HepG2 (cell line): Measurements from ENCODE around the gene FAM32A. TPM values are rescaled to one million over a fixed set of nuclear protein-coding genes. Genes with fewer than 3 reads are reported as not detected.

Experiments
- ATAC-seq: fragments of 200-7000 bp; cut with Tn5 transposase; 3 replicates; pipeline ENCODE4 v1.9.1; 2020; ENCODE audit warnings: mild to moderate bottlenecking, moderate library complexity
- BruUV-seq: library from RNA; stranded (reverse); fragments of 400-500 nt; replicated peaks from 2 replicates; lab custom pipeline; 2021; lab: Mats Ljungman, UMichigan
- CTCF ChIA-PET: fragments of 300-600 bp; formaldehyde crosslinking; extraction: SDS; loops from one replicate; lab custom pipeline; 2021; ENCODE audit warnings: low total read pairs, inconsistent platforms, low intra/inter-chr PET ratio; lab: Yijun Ruan, JAX
- POLR2A ChIA-PET: fragments of 350-600 bp; sonication (Branson Sonifier 250); formaldehyde crosslinking; loops from one replicate; lab custom pipeline; 2020; ENCODE audit warnings: antibody characterized with exemption, inconsistent platforms; lab: Yijun Ruan, JAX
- DNase-seq: peaks from one replicate; pipeline ENCODE4 v3.0.0-alpha.2; 2015; ENCODE audit warnings: low spot score
- FAIRE-seq: peaks from 3 replicates; lab custom pipeline; 2011; peaks lifted over from hg19 to GRCh38; lab: Jason Lieb, UNC
- H2AFZ ChIP-seq: one replicate; pipeline ENCODE4 v1.6.1; 2011; ENCODE audit warnings: low read length, inconsistent platforms
- H3K27ac ChIP-seq: fragments of 300-600 bp; 3 replicates; pipeline ENCODE4 v1.8.0; 2011; ENCODE audit warnings: mixed run types, mild to moderate bottlenecking, mixed read lengths, low read length, inconsistent platforms; ENCODE audit not compliant: insufficient read depth; ENCODE audit errors: extremely low read length
- H3K27me3 ChIP-seq, 2 experiments: fragments of 200-600 bp in 1 of 2; 2 replicates in 1 of 2; 3 replicates in 1 of 2; pipeline versions ENCODE4 v1.6.0 to v1.8.0; 2011; ENCODE audit warnings: low read length in 2 of 2, mild to moderate bottlenecking in 2 of 2, moderate library complexity in 2 of 2, inconsistent platforms in 1 of 2; ENCODE audit not compliant: insufficient read depth in 2 of 2, control insufficient read depth in 1 of 2
- H3K36me3 ChIP-seq, 2 experiments: fragments of 200-600 bp in 1 of 2; replicated peaks in 1 of 2; 2 replicates in 1 of 2; 3 replicates in 1 of 2; pipeline versions ENCODE4 v1.5.1 to v1.8.0; 2011; ENCODE audit warnings: low read length in 2 of 2, inconsistent platforms in 1 of 2; ENCODE audit not compliant: insufficient read depth in 2 of 2, control insufficient read depth in 1 of 2
- H3K4me1 ChIP-seq: 2 replicates; pipeline ENCODE4 v1.5.1; 2012; ENCODE audit warnings: low read length, inconsistent platforms; ENCODE audit not compliant: insufficient read depth
- H3K4me2 ChIP-seq: 2 replicates; pipeline ENCODE4 v1.6.0; 2011; ENCODE audit warnings: low read depth, low read length, inconsistent platforms
- H3K4me3 ChIP-seq, 3 experiments: fragments of 200-600 bp in 1 of 3; sonication (generic), shearing (Covaris generic) in 1 of 3; replicated peaks in 1 of 3; 2 replicates each; pipeline ENCODE4 v1.5.1; 2011 to 2016; ENCODE audit warnings: low read length in 3 of 3, inconsistent platforms in 2 of 3, low read depth in 2 of 3, mild to moderate bottlenecking in 2 of 3, control low read depth in 1 of 3, mixed read lengths in 1 of 3; ENCODE audit not compliant: insufficient read depth in 1 of 3
- H3K79me2 ChIP-seq: one replicate; pipeline ENCODE4 v1.6.1; 2011; ENCODE audit warnings: low read length, inconsistent platforms; ENCODE audit not compliant: insufficient read depth
- H3K9ac ChIP-seq: 2 replicates; pipeline ENCODE4 v1.6.0; 2011; ENCODE audit warnings: mild to moderate bottlenecking, low read depth, low read length, inconsistent platforms; ENCODE audit not compliant: insufficient read depth
- H3K9me3 ChIP-seq: 2 replicates; pipeline ENCODE4 v1.5.1; 2012; ENCODE audit warnings: mild to moderate bottlenecking, low read length
- H4K20me1 ChIP-seq: 2 replicates; pipeline ENCODE4 v1.6.0; 2011; ENCODE audit warnings: inconsistent platforms, mild to moderate bottlenecking, low read length, moderate library complexity; ENCODE audit not compliant: insufficient read depth
- CSRNP2 ChIP-seq: sonication (generic); formaldehyde crosslinking; conservative IDR thresholded peaks from 2 replicates; pipeline ENCODE4 v1.8.0; 2022; ENCODE audit warnings: low read depth, missing genetic modification reagents
- MEIS2 ChIP-seq: sonication (generic); formaldehyde crosslinking; IDR thresholded peaks from 2 replicates; pipeline ENCODE4 v1.9.0; 2021; ENCODE audit warnings: mild to moderate bottlenecking, missing genetic modification reagents
- NFE2L2 ChIP-seq: fragments of 150-350 bp; IDR thresholded peaks from 2 replicates; pipeline ENCODE4 v1.6.1; 2014; ENCODE audit warnings: low read length
- PAWR ChIP-seq: sonication (generic); formaldehyde crosslinking; IDR thresholded peaks from 2 replicates; pipeline ENCODE4 v1.4.0; 2020; ENCODE audit warnings: missing genetic modification reagents, mild to moderate bottlenecking, borderline replicate concordance
- PHF5A ChIP-seq: IDR thresholded peaks from one replicate; pipeline ENCODE4 v1.6.1; 2018; ENCODE audit warnings: low read depth, missing genetic modification reagents; ENCODE audit not compliant: unreplicated experiment
- SIN3B ChIP-seq: fragments of 150-350 bp; IDR thresholded peaks from 2 replicates; pipeline ENCODE4 v1.6.1; 2014; ENCODE audit warnings: low read length
- SP4 ChIP-seq: sonication (generic); formaldehyde crosslinking; IDR thresholded peaks from 2 replicates; pipeline ENCODE4 v1.8.1; 2023; ENCODE audit warnings: mild to moderate bottlenecking, missing genetic modification reagents
- TBX2 ChIP-seq: sonication (generic); formaldehyde crosslinking; IDR thresholded peaks from 2 replicates; pipeline ENCODE4 v1.5.0; 2020; ENCODE audit warnings: missing genetic modification reagents, mild to moderate bottlenecking, borderline replicate concordance
- TCF12 ChIP-seq, 2 experiments: fragments of 450-650 bp in 1 of 2; sonication (generic) in 1 of 2; formaldehyde crosslinking in 1 of 2; IDR thresholded peaks; 2 replicates each; pipeline versions ENCODE4 v1.6.1 to v1.8.0; 2017 to 2022; ENCODE audit warnings: antibody characterized with exemption in 1 of 2, mild to moderate bottlenecking in 1 of 2, missing genetic modification reagents in 1 of 2, moderate library complexity in 1 of 2
- THYN1 ChIP-seq: sonication (generic); formaldehyde crosslinking; IDR thresholded peaks from 2 replicates; pipeline ENCODE4 v1.8.1; 2023; ENCODE audit warnings: low read depth, mild to moderate bottlenecking, moderate library complexity, missing genetic modification reagents, borderline replicate concordance
- ZBTB34 ChIP-seq: sonication (generic); formaldehyde crosslinking; IDR thresholded peaks from 2 replicates; pipeline ENCODE4 v1.8.0; 2022; ENCODE audit warnings: mild to moderate bottlenecking, missing genetic modification reagents
- ZFP62 ChIP-seq: sonication (generic); formaldehyde crosslinking; IDR thresholded peaks from 2 replicates; pipeline ENCODE4 v1.4.0; 2020; ENCODE audit warnings: missing genetic modification reagents
- ZIK1 ChIP-seq: sonication (generic); formaldehyde crosslinking; IDR thresholded peaks from 2 replicates; pipeline ENCODE4 v1.5.0; 2020; ENCODE audit warnings: mild to moderate bottlenecking, low read depth, missing genetic modification reagents, borderline replicate concordance
- ZNF17 ChIP-seq: sonication (generic); formaldehyde crosslinking; IDR thresholded peaks from 2 replicates; pipeline ENCODE4 v1.5.0; 2020; ENCODE audit warnings: mild to moderate bottlenecking, missing genetic modification reagents
- ZNF24 ChIP-seq: fragments of 450-650 bp; IDR thresholded peaks from 2 replicates; pipeline ENCODE4 v1.6.1; 2017; ENCODE audit warnings: antibody characterized with exemption, mild to moderate bottlenecking
- ZNF296 ChIP-seq: sonication (generic); formaldehyde crosslinking; conservative IDR thresholded peaks from 2 replicates; pipeline ENCODE4 v1.5.0; 2020; ENCODE audit warnings: mild to moderate bottlenecking, missing genetic modification reagents
- ZNF652 ChIP-seq: IDR thresholded peaks from 2 replicates; pipeline ENCODE4 v1.6.1; 2016; ENCODE audit warnings: low read depth, borderline replicate concordance
- WGBS: methylation state at CpG from one replicate; pipeline ENCODE4 v1.1.6; 2017; ENCODE audit warnings: low lambda C conversion rate; 5-methylcytosine and 5-hydroxymethylcytosine counted together
- in situ Hi-C: cut with HindIII; loops from 2 replicates; pipeline ENCODE4 v1.10.0; 2017; ENCODE audit warnings: low pct_unique_long_range_greater_than_20kb; ENCODE audit not compliant: extremely low pct_ligation_motif_present
- intact Hi-C: fragments of 100-400 bp; cut with micrococcal nuclease; formaldehyde crosslinking; loops from one replicate; pipeline ENCODE4 v1.10.0; 2022; ENCODE audit not compliant: unreplicated experiment
- polyA plus RNA-seq, 8 experiments: library from polyadenylated mRNA; depleted of rRNA in 3 of 8; stranded (reverse) in 7 of 8; unstranded in 1 of 8; fragments of >200 nt; fragmentation: Illumina TruSeq in 4 of 8; extraction: Trizol in 4 of 8; gene quantifications; 2 replicates each; pipeline versions ENCODE4 v1.2.1 to v1.2.3, GENCODE V29; 2011 to 2016; ENCODE audit warnings: low read depth in 4 of 8, missing spikeins in 1 of 8, mixed read lengths in 1 of 8; ENCODE audit not compliant: insufficient read depth in 1 of 8
- total RNA-seq, 5 experiments: library from RNA; depleted of rRNA; stranded (reverse); fragments of >200 nt; fragmentation: Illumina TruSeq; extraction: Trizol; gene quantifications; 2 replicates each; pipeline ENCODE4 v1.2.3, GENCODE V29; 2016; ENCODE audit warnings: low read depth in 1 of 5

FAM32A gene
- total and polyA plus RNA-seq, 2 of the 13 experiments (the other 11 are each of a cell fraction or from before 2014, with no cell fraction given), result 85.8 to 86.2 TPM

GRCh38 chr19:16170134-16170533 is 15.1 kb upstream of the FAM32A start:
- TF ChIP-seq ZBTB34, result no peak
- TF ChIP-seq SIN3B, result no peak
- no peak for TF ChIP-seq CSRNP2 (CRISPR knock-in tag)
- no TSS peak for BruUV-seq
- H3K27me3 ChIP-seq, result no peaks in the 10 kb centered on the region; a peak in 1 of 5 replicates
- no peak overlapping the region for H3K9ac ChIP-seq
- intact Hi-C loops, result no loop called here
- H4K20me1 ChIP-seq, result no peaks in the 10 kb centered on the region
- ChIA-PET POLR2A (no interaction called here), CTCF (no interaction called here)
- H3K4me1 ChIP-seq, result peaks cover 28% of the 10 kb centered on the region
- DNase-seq (no peak), FAIRE-seq (no peak), ATAC-seq (no peak)
- no peaks in the 10 kb centered on the region for H3K9me3 ChIP-seq
- H3K4me2 ChIP-seq, result no peak overlapping the region
- no peaks in the 10 kb centered on the region for H3K79me2 ChIP-seq
- no peak overlapping the region for H2AFZ ChIP-seq
- in situ Hi-C loops, result loop anchor here (25.0 kb wide), 1 partner anchor 533 kb away; the partner anchor contains the start of gene CYP4F3
- H3K27ac ChIP-seq, result no peak overlapping the region
- no peak overlapping the region for H3K4me3 ChIP-seq
- WGBS, result 21% methylated on average over 1 of the region's 1 CpG
- H3K36me3 ChIP-seq, result no peaks in the 10 kb centered on the region

DNA sequence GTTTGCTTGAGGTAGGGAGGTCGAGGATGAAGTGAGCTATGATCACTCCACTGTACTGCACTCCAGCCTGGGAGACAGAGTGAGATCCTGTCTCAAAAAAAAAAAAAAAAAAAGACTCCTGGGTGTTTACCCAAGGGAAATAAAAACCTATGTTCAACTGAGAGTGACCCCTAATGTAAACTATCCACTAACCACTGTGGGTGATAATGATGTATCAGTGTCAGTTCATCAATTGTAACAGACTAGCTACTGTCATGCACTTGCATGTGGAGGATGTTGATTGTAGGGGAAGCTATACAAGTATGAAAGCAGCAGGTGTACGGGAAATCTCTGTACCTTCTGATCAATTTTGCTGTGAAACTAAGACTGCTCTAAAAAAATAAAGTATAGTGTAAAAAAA is 9.3 kb upstream of the FAM32A start:
- TF ChIP-seq ZNF652 (CRISPR knock-in tag) (no peak), ZFP62 (CRISPR knock-in tag) (no peak), PAWR (no peak), PHF5A (no peak), TBX2 (CRISPR knock-in tag) (no peak), NFE2L2 (no peak), THYN1 (no peak), SP4 (CRISPR knock-in tag) (no peak), ZNF24 (no peak), ZNF17 (CRISPR knock-in tag) (no peak), MEIS2 (CRISPR knock-in tag) (no peak), ZIK1 (CRISPR knock-in tag) (no peak), TCF12 (IDR thresholded peaks at IDR 0.05) (no peak), TCF12 (CRISPR knock-in tag; IDR thresholded peaks at IDR 0.05) (no peak), ZNF296 (CRISPR knock-in tag) (no peak)
- Histone ChIP-seq H3K4me1 (peaks cover 18% of the 10 kb centered on the region), H3K4me2 (no peak overlapping the region), H4K20me1 (no peaks in the 10 kb centered on the region), H3K36me3 (no peaks in the 10 kb centered on the region), H2AFZ (no peak overlapping the region), H3K79me2 (no peaks in the 10 kb centered on the region), H3K4me3 (no peak overlapping the region), H3K9me3 (no peaks in the 10 kb centered on the region), H3K9ac (no peak overlapping the region), H3K27ac (no peak overlapping the region), H3K27me3 (no peaks in the 10 kb centered on the region; a peak in 1 of 5 replicates)
- DNase-seq (no peak), FAIRE-seq (no peak), ATAC-seq (no peak)
- BruUV-seq, result no TSS peak
- POLR2A ChIA-PET, result interaction anchor here (0.7 kb wide), 1 partner anchor 112 kb away, joined by 3 read pairs; no protein-coding TSS in a partner anchor
- 5% methylated on average over 2 of the region's 2 CpGs for WGBS
- in situ Hi-C loops (no loop called here), intact Hi-C loops (no loop called here)
- CTCF ChIA-PET, result no interaction called here
